Right ventricle myocardium superior (tissue), 1 donor: ENCODE results near the gene RBMS2. TPM values are rescaled to one million over a fixed set of nuclear protein-coding genes. Genes with fewer than 3 reads are reported as not detected.
A peak's percentile ranks its signal among the peaks of the same experiment; 100 is the strongest.
"Not testable (repeated sequence)": the region's sequence is repeated elsewhere in the genome, so short reads cannot be mapped to it uniquely, and the experiment has no call there.

Source experiments
- ATAC-seq: fragments of 200-7000 bp; cut with Tn5 transposase; one replicate; pipeline ENCODE4 v1.9.1; 2020; ENCODE audit warnings: mild to moderate bottlenecking; ENCODE audit not compliant: poor library complexity
- DNase-seq: peaks from one replicate; pipeline ENCODE4 v3.0.0-alpha.2; 2020
- intact Hi-C: fragments of 100-400 bp; cut with DNase I; formaldehyde crosslinking; loops from one replicate; pipeline ENCODE4 v1.11.2; 2022
- long read RNA-seq: library from polyadenylated mRNA; unstranded; transcript quantifications from one replicate; pipeline ENCODE4 v2.0.0, GENCODE V29; 2021
- total RNA-seq: library from RNA; stranded (reverse); fragmentation: NEBNext Ultra II Directional; extraction: Animal tissue kit (Norgen Biotek cat#: 25700); gene quantifications from one replicate; pipeline ENCODE4 v1.2.1, GENCODE V29; 2021
- donor health status: DM: no; HTN: yes; CAD: no; lungs with severe emphysema.

RBMS2 gene
- 25.0 TPM for total RNA-seq
- long read RNA-seq, full-length matches to known transcripts = 5 of 25 reads
- long read RNA-seq, partial matches to known transcripts = 1 of 25 reads
- long read RNA-seq, other reads (novel, unspliced or antisense) = 19 of 25 reads

GRCh38 chr12:56521590-56522371 is at the start of gene RBMS2:
Gene RBMS2, plus strand, starts transcription at chr12:56521820. Its CDS starts 204 bp downstream, at chr12:56522024.
- intact Hi-C loops = no loop called here
- ATAC-seq (peak; percentile 96), DNase-seq (peak; percentile 79)

- intact Hi-C loops = no loop called here
- DNase-seq = no peak
- ATAC-seq = peak; percentile 78
These were observed 47.2 kb upstream of the RBMS2 start for GRCh38 chr12:56474389-56474788.

DNA sequence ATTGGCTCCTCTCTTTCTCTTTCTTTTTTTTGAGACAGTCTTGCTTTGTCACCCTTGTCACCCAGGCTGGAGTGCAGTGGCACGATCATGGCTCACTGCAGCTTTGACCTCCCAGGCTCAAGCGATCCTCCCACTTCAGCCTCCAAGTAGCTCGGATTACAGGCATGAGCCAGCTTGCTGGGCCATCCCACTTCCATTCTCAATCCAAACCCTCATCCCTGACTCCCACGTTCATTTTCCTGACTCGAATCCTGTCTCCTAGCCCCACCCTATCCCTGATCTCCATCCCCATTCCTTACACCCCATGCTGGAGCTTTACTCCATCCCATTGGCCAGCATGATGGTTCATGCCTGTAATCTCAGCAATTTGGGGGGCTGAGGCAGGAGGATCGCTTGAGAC is 45.5 kb upstream of the RBMS2 start:
- ATAC-seq = no peak
- intact Hi-C loops = no loop called here
- DNase-seq = no peak

GRCh38 chr12:56476972-56477432 is 44.6 kb upstream of the RBMS2 start:
- intact Hi-C loops = no loop called here
- ATAC-seq = peak; percentile 9
- DNase-seq = no peak

DNA sequence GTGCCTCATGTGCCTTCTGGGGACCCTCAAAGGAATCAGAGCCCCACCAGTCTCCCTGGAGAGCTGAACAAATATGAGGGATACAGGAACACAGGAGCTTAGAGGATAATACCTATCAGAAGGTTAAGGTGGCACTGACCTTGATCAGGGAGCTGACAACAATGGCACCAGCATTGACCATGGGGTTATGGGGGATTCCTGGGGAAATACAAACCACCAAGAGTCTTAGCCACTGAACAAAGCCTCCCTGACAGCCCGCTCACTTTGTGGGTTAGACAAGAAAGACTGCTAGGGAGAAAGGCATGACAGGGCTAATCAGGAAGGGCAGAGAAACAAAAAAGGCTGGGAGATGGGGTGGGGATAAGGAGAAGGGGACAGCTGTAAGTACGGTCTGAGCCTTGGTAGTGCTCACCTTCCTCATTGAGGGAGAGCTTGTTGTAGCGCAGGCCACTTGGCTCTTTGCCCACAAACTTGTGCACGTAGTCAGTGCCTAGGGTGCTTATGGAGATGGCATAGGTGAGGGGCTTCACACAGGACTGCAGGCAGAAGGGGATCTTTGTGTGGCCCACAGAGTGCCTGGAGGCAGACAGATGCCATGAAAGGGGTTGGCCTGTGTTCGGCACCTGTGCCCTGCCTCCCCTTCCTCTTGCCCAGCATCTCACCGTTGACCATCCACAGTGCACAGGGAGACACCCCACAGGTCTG is 43.9 kb upstream of the RBMS2 start:
- intact Hi-C loops = no loop called here
- DNase-seq (no peak), ATAC-seq (no peak)

DNA sequence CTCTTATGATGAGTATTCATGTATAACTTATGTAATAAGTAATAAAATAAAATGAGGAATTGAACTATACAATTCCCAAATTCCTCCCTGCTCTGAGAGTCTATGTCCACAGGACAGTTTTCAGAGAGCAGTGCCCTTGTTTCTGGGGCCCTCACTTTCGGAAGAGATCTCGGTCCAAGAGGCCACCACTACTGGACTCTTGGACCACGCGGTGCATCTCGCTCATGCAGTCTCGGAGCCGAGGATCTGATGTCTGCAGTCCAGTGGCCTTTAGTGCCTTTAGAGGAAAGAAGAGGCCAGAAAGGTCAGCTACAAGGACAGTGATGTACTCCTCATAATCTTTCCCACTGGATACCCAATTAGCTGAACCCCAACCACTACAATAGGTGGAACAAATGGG is 42.0 kb upstream of the RBMS2 start:
- intact Hi-C loops = no loop called here
- DNase-seq (no peak), ATAC-seq (no peak)

- intact Hi-C loops = no loop called here
- ATAC-seq = no peak
- no peak for DNase-seq
These were observed 37.1 kb upstream of the RBMS2 start for GRCh38 chr12:56484566-56484965.

DNA sequence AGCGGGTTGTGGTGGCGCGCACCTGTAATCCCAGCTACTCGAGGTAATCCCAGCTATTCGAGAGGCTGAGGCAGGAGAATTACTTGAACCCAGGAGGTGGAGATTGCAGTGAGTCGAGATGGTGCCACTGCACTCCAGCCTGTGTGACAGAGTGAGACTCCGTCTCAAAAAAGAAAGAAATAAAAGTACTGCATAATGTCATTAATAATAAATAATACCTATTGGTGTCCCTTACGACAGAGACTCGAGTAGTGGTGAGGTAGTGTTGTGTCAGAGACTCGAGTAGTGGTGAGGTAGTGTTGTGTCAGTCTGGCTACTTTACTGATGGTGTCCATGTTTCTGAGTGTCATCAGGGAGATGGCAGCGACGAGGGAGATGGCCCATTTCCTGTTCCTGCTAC is 34.9 kb upstream of the RBMS2 start:
- intact Hi-C loops = no loop called here
- ATAC-seq (no peak), DNase-seq (no peak)

GRCh38 chr12:56487448-56488040 is 34.1 kb upstream of the RBMS2 start:
- ATAC-seq = peak; percentile 59
- intact Hi-C loops = no loop called here
- DNase-seq = peak; percentile 60

DNA sequence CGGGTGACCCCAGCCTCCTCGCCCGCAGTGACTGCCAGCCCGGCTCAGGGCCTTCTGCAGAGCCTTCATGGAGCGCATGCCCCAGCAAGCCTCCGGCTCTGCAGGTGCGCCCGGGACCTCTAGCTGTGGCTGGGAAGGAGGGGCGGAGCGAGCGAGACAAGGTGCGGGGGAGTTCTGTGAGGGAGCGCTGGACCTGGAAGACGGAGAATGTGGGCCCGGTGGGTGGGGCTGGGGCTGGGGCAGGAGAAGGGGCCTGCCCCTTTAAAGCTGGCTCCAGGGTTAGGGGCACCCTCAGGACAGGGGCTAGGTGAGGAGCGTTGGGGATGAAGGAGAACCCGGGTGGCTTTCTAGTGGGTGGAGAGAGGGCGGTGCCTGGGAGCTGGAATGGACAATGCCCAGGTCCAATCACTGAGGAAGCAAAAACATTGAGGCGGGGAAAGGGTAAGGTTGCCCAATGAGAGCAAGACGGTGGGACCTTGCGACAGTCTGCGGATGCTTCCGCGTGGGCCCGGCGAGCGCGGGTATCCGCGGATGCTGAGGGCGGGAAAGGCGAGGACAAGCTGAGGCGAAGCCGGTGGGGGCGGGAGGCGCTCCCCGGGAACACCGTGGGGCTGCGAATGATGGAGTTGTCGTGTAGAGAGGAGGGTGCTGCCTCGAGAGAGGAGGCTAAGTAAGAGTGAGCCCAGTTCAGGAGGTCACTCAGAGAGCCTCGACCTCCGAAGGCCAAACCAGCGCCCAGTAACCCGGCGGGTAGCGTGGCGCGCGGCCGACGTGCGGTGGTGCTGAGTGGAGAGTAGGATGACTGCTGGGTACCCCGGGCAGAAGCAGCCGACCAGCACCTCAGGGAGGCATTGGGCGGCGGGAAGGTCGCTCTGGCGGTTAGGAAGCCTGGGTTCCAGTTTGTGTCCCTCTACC is 33.3 kb upstream of the RBMS2 start, which contains the start of gene GLS2:
TSS of gene GLS2 (minus strand) at position 121 of the 915 bp plus-strand sequence. CDS start at position 78, 43 bp downstream.
- intact Hi-C loops = no loop called here
- peak; percentile 81 for DNase-seq

GRCh38 chr12:56490360-56490759 is 31.3 kb upstream of the RBMS2 start:
- DNase-seq (no peak), ATAC-seq (no peak)
- intact Hi-C loops = no loop called here

More for the DNA sequence above, 33.3 kb upstream of the RBMS2 start, which contains the start of gene GLS2:
- peak; percentile 98 for ATAC-seq

GRCh38 chr12:56493409-56494105 is 28.1 kb upstream of the RBMS2 start:
- ATAC-seq = not testable (repeated sequence)

DNA sequence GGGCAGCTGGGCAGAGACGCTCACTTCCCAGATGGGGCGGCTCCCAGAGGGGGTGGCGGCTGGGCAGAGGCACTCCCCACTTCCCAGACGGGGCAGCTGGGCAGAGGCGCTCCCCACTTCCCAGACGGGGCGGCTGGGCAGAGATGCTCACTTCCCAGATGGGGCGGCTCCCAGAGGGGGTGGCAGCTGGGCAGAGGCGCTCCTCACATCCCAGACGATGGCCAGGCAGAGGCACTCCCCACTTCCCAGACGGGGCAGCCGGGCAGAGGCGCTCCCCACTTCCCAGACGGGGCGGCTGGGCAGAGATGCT is 27.6 kb upstream of the RBMS2 start:
- intact Hi-C loops, DNase-seq, ATAC-seq: not testable (repeated sequence)

More at GRCh38 chr12:56493409-56494105, 28.1 kb upstream of the RBMS2 start:
- intact Hi-C loops, DNase-seq: not testable (repeated sequence)

GRCh38 chr12:56494481-56494880 is 27.1 kb upstream of the RBMS2 start:
- ATAC-seq, DNase-seq, intact Hi-C loops: not testable (repeated sequence)

DNA sequence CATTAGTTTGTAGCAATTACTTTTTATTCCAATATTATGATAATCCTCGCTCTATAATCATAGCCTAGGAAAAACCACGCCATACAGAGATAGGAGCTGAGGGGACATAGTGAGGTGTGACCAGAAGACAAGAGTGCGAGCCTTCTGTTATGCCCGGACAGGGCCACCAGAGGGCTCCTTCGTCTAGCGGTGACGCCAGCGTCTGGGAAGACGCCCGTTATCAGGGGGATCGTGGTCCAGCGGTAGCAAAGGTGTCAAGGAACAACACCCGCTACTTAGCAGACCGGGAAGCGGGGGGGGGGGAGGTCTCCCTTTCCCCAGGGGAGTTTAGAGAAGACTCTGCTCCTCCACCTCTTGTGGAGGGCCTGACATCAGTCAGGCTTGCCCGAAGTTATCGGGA is 24.9 kb upstream of the RBMS2 start:
- DNase-seq = peak; percentile 68
- intact Hi-C loops, ATAC-seq: not testable (repeated sequence)

DNA sequence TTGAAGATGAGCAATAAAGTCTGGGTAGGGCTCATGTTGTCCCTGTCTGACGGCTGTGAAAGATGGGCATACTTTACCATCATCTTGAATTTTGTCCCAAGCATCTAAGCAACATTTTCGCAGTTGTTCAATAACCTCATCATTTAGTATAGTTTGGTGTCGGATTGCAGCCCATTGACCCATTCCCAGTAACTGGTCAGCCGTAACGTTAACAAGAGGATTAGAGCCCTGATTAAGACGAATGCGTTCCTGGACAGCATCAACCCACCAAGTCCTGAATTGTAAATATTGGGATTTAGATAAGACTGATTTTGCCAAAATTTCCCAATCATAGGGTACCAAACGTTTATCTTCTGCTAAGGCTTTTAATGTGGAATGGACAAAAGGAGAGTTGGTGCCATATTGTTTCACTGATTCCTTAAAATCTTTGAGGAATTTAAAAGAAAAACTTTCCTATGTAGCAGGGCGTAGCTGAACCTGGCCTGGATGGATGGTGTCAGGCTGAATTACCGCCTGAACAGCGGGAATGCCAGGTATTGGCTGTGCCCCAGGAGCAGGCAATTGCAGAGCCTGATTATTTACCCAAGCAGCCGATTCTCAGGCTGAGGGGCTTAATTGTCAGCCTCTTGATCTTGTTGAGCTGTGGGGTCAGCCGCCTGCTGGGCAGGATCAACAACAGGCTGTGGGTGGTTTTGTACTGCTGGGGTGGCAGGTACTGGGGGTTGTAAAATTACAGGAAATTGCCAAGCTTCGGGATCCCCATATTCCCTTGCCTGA is 23.3 kb upstream of the RBMS2 start:
- DNase-seq, ATAC-seq, intact Hi-C loops: not testable (repeated sequence)

- ATAC-seq, intact Hi-C loops: not testable (repeated sequence)
These were observed 22.2 kb upstream of the RBMS2 start for GRCh38 chr12:56499452-56499851.

More at GRCh38 chr12:56499452-56499851, 22.2 kb upstream of the RBMS2 start:
- DNase-seq = not testable (repeated sequence)
